Esophagus squamous epithelium (tissue), 4 donors: ENCODE measurements around the gene KCNE5.

Experiments
- CTCF ChIP-seq, 6 experiments: fragments of 450-650 bp in 4 of 6; fragments of 200-600 bp in 2 of 6; sonication (generic) in 2 of 6; IDR thresholded peaks; one replicate each; pipeline ENCODE4 v1.5.1; 2016 to 2019; ENCODE audit warnings: antibody characterized with exemption in 6 of 6, mild to moderate bottlenecking in 4 of 6, moderate library complexity in 4 of 6
- POLR2A ChIP-seq, 4 donors: fragments of 450-650 bp; IDR thresholded peaks; one replicate each; pipeline ENCODE4 v1.6.1; 2017; ENCODE audit warnings: antibody characterized with exemption in 4 of 4, mild to moderate bottlenecking in 4 of 4, moderate library complexity in 3 of 4

GRCh38 chrX:109660435-109661143, 35.6 kb upstream of the KCNE5 start:
- TF ChIP-seq POLR2A (IDR thresholded peaks at IDR 0.05), result no peak
- no peak for TF ChIP-seq CTCF (IDR thresholded peaks at IDR 0.05)
